Measurements from ENCODE around the gene ADAMTS4. TPM values are rescaled to one million over a fixed set of nuclear protein-coding genes. Genes with fewer than 3 reads are reported as not detected.

Gene ADAMTS4
- total and polyA plus RNA-seq, 2 of the 4 experiments (the other 2 are of a cell fraction) = 0.39 to 0.72 TPM

GRCh38 chr1:161219078-161219892 lies 20.4 kb upstream of the ADAMTS4 start:
- BruUV-seq (replicated peaks) = no TSS peak
- in situ Hi-C loops (cut with MboI; ENCODE audit: low sequenced_read_pairs) = loop anchor here (10.0 kb wide), 1 partner anchor 526 kb away; the partner anchor contains the start of gene DUSP12
- H2BK15ac ChIP-seq (ENCODE audit: low read depth, low read length) = no peak overlapping the region
- no peak overlapping the region for H3K18ac ChIP-seq (ENCODE audit: low read depth, low read length)
- H3K27me3 ChIP-seq (ENCODE audit: control insufficient read depth, insufficient read depth, low read length) = no peaks in the 10 kb centered on the region; the same call in 1 of the 2 replicates
- no peaks in the 10 kb centered on the region for H3K79me1 ChIP-seq (ENCODE audit: low read depth in 1 of 2, low read length in 2 of 2)
- H3K14ac ChIP-seq (replicated peaks; ENCODE audit: low read depth, low read length) = no peak overlapping the region
- H3K4me2 ChIP-seq (ENCODE audit: low read depth, low read length) = no peak overlapping the region
- TF ChIP-seq MXI1 (IDR thresholded peaks at IDR 0.05; ENCODE audit: borderline replicate concordance, low read depth, low read length) (no peak), NFE2L2 (IDR thresholded peaks at IDR 0.05; ENCODE audit: low read depth, low read length) (no peak), POLR2A (IDR thresholded peaks at IDR 0.05; ENCODE audit: low read depth, low read length) (no peak), BHLHE40 (IDR thresholded peaks at IDR 0.05; ENCODE audit: low read depth, low read length) (no peak), CEBPB (IDR thresholded peaks at IDR 0.05; ENCODE audit: low read depth, low read length) (no peak), RCOR1 (IDR thresholded peaks at IDR 0.05; ENCODE audit: insufficient replicate concordance, low read length) (no peak), CTCF (conservative IDR thresholded peaks at IDR 0.05; ENCODE audit: low read depth, low read length) (no peak), MAFK (IDR thresholded peaks at IDR 0.05; ENCODE audit: low read depth, low read length) (no peak), FOS (IDR thresholded peaks at IDR 0.05; ENCODE audit: low read depth, low read length) (no peak), RFX5 (IDR thresholded peaks at IDR 0.05; ENCODE audit: low read depth, low read length) (no peak), CHD1 (IDR thresholded peaks at IDR 0.05; ENCODE audit: low read depth, low read length) (no peak)
- TF ChIP-seq, protein P1, sequence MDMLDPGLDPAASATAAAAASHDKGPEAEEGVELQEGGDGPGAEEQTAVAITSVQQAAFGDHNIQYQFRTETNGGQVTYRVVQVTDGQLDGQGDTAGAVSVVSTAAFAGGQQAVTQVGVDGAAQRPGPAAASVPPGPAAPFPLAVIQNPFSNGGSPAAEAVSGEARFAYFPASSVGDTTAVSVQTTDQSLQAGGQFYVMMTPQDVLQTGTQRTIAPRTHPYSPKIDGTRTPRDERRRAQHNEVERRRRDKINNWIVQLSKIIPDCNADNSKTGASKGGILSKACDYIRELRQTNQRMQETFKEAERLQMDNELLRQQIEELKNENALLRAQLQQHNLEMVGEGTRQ (IDR thresholded peaks at IDR 0.05; ENCODE audit: low read depth, low read length) = no peak
- TF ChIP-seq, protein P2, sequence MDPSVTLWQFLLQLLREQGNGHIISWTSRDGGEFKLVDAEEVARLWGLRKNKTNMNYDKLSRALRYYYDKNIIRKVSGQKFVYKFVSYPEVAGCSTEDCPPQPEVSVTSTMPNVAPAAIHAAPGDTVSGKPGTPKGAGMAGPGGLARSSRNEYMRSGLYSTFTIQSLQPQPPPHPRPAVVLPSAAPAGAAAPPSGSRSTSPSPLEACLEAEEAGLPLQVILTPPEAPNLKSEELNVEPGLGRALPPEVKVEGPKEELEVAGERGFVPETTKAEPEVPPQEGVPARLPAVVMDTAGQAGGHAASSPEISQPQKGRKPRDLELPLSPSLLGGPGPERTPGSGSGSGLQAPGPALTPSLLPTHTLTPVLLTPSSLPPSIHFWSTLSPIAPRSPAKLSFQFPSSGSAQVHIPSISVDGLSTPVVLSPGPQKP (IDR thresholded peaks at IDR 0.05; ENCODE audit: borderline replicate concordance, low read depth, low read length) = no peak
- no peak overlapping the region for H4K91ac ChIP-seq (ENCODE audit: insufficient read depth, low read depth, low read length)
- H4K5ac ChIP-seq (ENCODE audit: low read depth, low read length) = no peak overlapping the region
- no peak overlapping the region for H3K56ac ChIP-seq (ENCODE audit: extremely low read depth, insufficient read depth, low read length)
- no peak overlapping the region for H2BK5ac ChIP-seq (ENCODE audit: low read depth, low read length, poor library complexity, severe bottlenecking)
- no peak for DNase-seq
- H3K9ac ChIP-seq (ENCODE audit: low read depth, low read length) = no peak overlapping the region
- 60% methylated on average over 2 of the region's 5 CpGs; no CpG with 5 or more reads in 1 of the 2 experiments for WGBS, 2 experiments (ENCODE audit: extremely low coverage in 2 of 2, insufficient read length in 1 of 2)
- peak overlapping the region; percentile 47 for H2AK9ac ChIP-seq (replicated peaks; ENCODE audit: low read depth, low read length, poor library complexity)
- H3K23ac ChIP-seq (ENCODE audit: low read depth, low read length) = no peak overlapping the region
- H3K4ac ChIP-seq (ENCODE audit: low read depth, low read length) = no peak overlapping the region
- no peak for ATAC-seq (ENCODE audit: low read depth)
- no peak overlapping the region for H2AFZ ChIP-seq (replicated peaks; ENCODE audit: low read length, poor library complexity)
- POLR2A ChIA-PET (ENCODE audit: unreplicated experiment) = no interaction called here
- no peak overlapping the region for H2BK20ac ChIP-seq (ENCODE audit: low read depth, low read length)
- H4K20me1 ChIP-seq (ENCODE audit: insufficient read depth, low read length) = no peaks in the 10 kb centered on the region
- no peak overlapping the region for H4K8ac ChIP-seq (ENCODE audit: low read depth in 2 of 2, low read length in 2 of 2)
- CTCF ChIA-PET = no interaction called here
- H2AK5ac ChIP-seq (ENCODE audit: low read depth, low read length) = no peak overlapping the region
- H3K9me1 ChIP-seq (ENCODE audit: insufficient read depth, low read length) = peaks cover 14% of the 10 kb centered on the region
- no peak overlapping the region for H3K4me3 ChIP-seq (ENCODE audit: insufficient read depth, low read depth, low read length)
- H3K4me1 ChIP-seq (ENCODE audit: control insufficient read depth, insufficient read depth, low read length) = peaks cover 11% of the 10 kb centered on the region
- peaks cover 7% of the 10 kb centered on the region; the same call in 1 of the 2 replicates for H3K36me3 ChIP-seq (ENCODE audit: control insufficient read depth, insufficient read depth, low read length)
- H2BK120ac ChIP-seq (ENCODE audit: low read depth, low read length) = no peak overlapping the region
- H3K27ac ChIP-seq (ENCODE audit: insufficient read depth, low read length) = no peak overlapping the region
- intact Hi-C loops (cut with micrococcal nuclease) = no loop called here
- no peaks in the 10 kb centered on the region for H3K9me3 ChIP-seq (ENCODE audit: control insufficient read depth, insufficient read depth, low read length)
- dilution Hi-C loops (cut with HindIII; ENCODE audit: low sequenced_read_pairs, unreplicated experiment) = no loop called here

Measured in IMR-90 (cell line).